RKO (cell line): ENCODE results near the gene TMEM61.
A peak's percentile ranks its signal among the peaks of the same experiment; 100 is the strongest.

Source experiments
- DNase-seq: peaks from one replicate; pipeline ENCODE4 v3.0.0-alpha.2; 2016; ENCODE audit warnings: low spot score

The TMEM61 gene

GRCh38 chr1:54985556-54985955, 5.1 kb downstream of the TMEM61 start:
- no peak for DNase-seq

GRCh38 chr1:54986025-54986424, 5.6 kb downstream of the TMEM61 start:
- DNase-seq: no peak

GRCh38 chr1:54986533-54986932, 6.1 kb downstream of the TMEM61 start:
- DNase-seq: no peak

- DNase-seq: no peak
These were observed 7.0 kb downstream of the TMEM61 start for GRCh38 chr1:54987427-54987826.

- DNase-seq: no peak
These were observed 7.7 kb downstream of the TMEM61 start for GRCh38 chr1:54987919-54988705.

- no peak for DNase-seq
These were observed 8.5 kb downstream of the TMEM61 start for GRCh38 chr1:54988975-54989374.

GRCh38 chr1:54989473-54989872, 9.0 kb downstream of the TMEM61 start:
- DNase-seq: no peak

- DNase-seq: no peak
These were observed 9.8 kb downstream of the TMEM61 start for GRCh38 chr1:54989968-54990810.

- no peak for DNase-seq
These were observed 10.5 kb downstream of the TMEM61 start for GRCh38 chr1:54990916-54991315.

- DNase-seq: no peak
These were observed 11.5 kb downstream of the TMEM61 start for GRCh38 chr1:54991939-54992338.

GRCh38 chr1:54993140-54993539, 12.7 kb downstream of the TMEM61 start:
- no peak for DNase-seq

- no peak for DNase-seq
These were observed 14.0 kb downstream of the TMEM61 start for GRCh38 chr1:54994355-54994990.

- DNase-seq: no peak
These were observed 14.8 kb downstream of the TMEM61 start for GRCh38 chr1:54995013-54995760.

GRCh38 chr1:54995835-54996234, 15.4 kb downstream of the TMEM61 start:
- no peak for DNase-seq

- DNase-seq: peak; percentile 63
These were observed 16.0 kb downstream of the TMEM61 start for GRCh38 chr1:54996359-54996868.

GRCh38 chr1:54996869-54997710, 16.7 kb downstream of the TMEM61 start:
- no peak for DNase-seq

- no peak for DNase-seq
These were observed 17.2 kb downstream of the TMEM61 start for GRCh38 chr1:54997711-54997986.

- no peak for DNase-seq
These were observed 17.7 kb downstream of the TMEM61 start for GRCh38 chr1:54998100-54998499.

GRCh38 chr1:54998677-54999076, 18.2 kb downstream of the TMEM61 start, which contains the start of gene BSND:
TSS of gene BSND (plus strand) at chr1:54998933. CDS start at chr1:54999187, 254 bp downstream.
- no peak for DNase-seq

- no peak for DNase-seq
These were observed 20.0 kb downstream of the TMEM61 start for GRCh38 chr1:55000110-55001085.
